Measurements from ENCODE around the gene NFASC.

Gene NFASC

GRCh38 chr1:205037539-205037938 lies 166.9 kb downstream of the NFASC start:
- H3K4me1 ChIP-seq (ENCODE audit: control insufficient read depth, insufficient read depth, low read length): no peaks in the 10 kb centered on the region
- H3K27ac ChIP-seq (ENCODE audit: low read depth, low read length): no peak overlapping the region
- H3K27me3 ChIP-seq (ENCODE audit: control insufficient read depth, insufficient read depth, low read length): peaks cover 5% of the 10 kb centered on the region
- H3K9ac ChIP-seq (ENCODE audit: low read length): no peak overlapping the region
- no peaks in the 10 kb centered on the region for H3K36me3 ChIP-seq (ENCODE audit: control insufficient read depth, insufficient read depth, low read length)
- H3K4me3 ChIP-seq (ENCODE audit: low read length): no peak overlapping the region

GRCh38 chr1:205038132-205038786 lies 167.6 kb downstream of the NFASC start:
- peaks cover 5% of the 10 kb centered on the region for H3K27me3 ChIP-seq (ENCODE audit: control insufficient read depth, insufficient read depth, low read length)
- H3K4me1 ChIP-seq (ENCODE audit: control insufficient read depth, insufficient read depth, low read length): no peaks in the 10 kb centered on the region
- H3K36me3 ChIP-seq (ENCODE audit: control insufficient read depth, insufficient read depth, low read length): no peaks in the 10 kb centered on the region
- H3K4me3 ChIP-seq (ENCODE audit: low read length): no peak overlapping the region
- no peak overlapping the region for H3K27ac ChIP-seq (ENCODE audit: low read depth, low read length)
- H3K9ac ChIP-seq (ENCODE audit: low read length): no peak overlapping the region

GRCh38 chr1:205041001-205041715 lies 170.5 kb downstream of the NFASC start:
- Histone ChIP-seq H3K4me1 (ENCODE audit: control insufficient read depth, insufficient read depth, low read length) (no peaks in the 10 kb centered on the region), H3K36me3 (ENCODE audit: control insufficient read depth, insufficient read depth, low read length) (no peaks in the 10 kb centered on the region), H3K9ac (ENCODE audit: low read length) (no peak overlapping the region), H3K27ac (ENCODE audit: low read depth, low read length) (no peak overlapping the region), H3K27me3 (ENCODE audit: control insufficient read depth, insufficient read depth, low read length) (peaks cover 18% of the 10 kb centered on the region), H3K4me3 (ENCODE audit: low read length) (no peak overlapping the region)

- Histone ChIP-seq H3K9ac (ENCODE audit: low read length) (no peak overlapping the region), H3K27me3 (ENCODE audit: control insufficient read depth, insufficient read depth, low read length) (peaks cover 24% of the 10 kb centered on the region), H3K4me3 (ENCODE audit: low read length) (no peak overlapping the region), H3K36me3 (ENCODE audit: control insufficient read depth, insufficient read depth, low read length) (no peaks in the 10 kb centered on the region), H3K27ac (ENCODE audit: low read depth, low read length) (no peak overlapping the region), H3K4me1 (ENCODE audit: control insufficient read depth, insufficient read depth, low read length) (no peaks in the 10 kb centered on the region)
Measured at GRCh38 chr1:205041998-205042910, 171.6 kb downstream of the NFASC start.

- no peak within 1 kb of the TSS for H3K9ac ChIP-seq (ENCODE audit: low read length)
- peaks cover 24% of the 10 kb centered on the region for H3K27me3 ChIP-seq (ENCODE audit: control insufficient read depth, insufficient read depth, low read length)
Measured at GRCh38 chr1:205042911-205043806, 172.5 kb downstream of the NFASC start, which contains the start of gene CNTN2. Gene CNTN2 (plus strand): TSS chr1:205043212. CDS start chr1:205053186, 9,974 bp downstream.

GRCh38 chr1:205043866-205044265 lies 173.2 kb downstream of the NFASC start:
- Histone ChIP-seq H3K4me3 (ENCODE audit: low read length) (no peak overlapping the region), H3K4me1 (ENCODE audit: control insufficient read depth, insufficient read depth, low read length) (no peaks in the 10 kb centered on the region), H3K36me3 (ENCODE audit: control insufficient read depth, insufficient read depth, low read length) (no peaks in the 10 kb centered on the region), H3K27ac (ENCODE audit: low read depth, low read length) (no peak overlapping the region), H3K27me3 (ENCODE audit: control insufficient read depth, insufficient read depth, low read length) (peaks cover 24% of the 10 kb centered on the region), H3K9ac (ENCODE audit: low read length) (no peak overlapping the region)

More at GRCh38 chr1:205042911-205043806, 172.5 kb downstream of the NFASC start, which contains the start of gene CNTN2:
- H3K36me3 ChIP-seq (ENCODE audit: control insufficient read depth, insufficient read depth, low read length): no peaks in the 10 kb centered on the region
- no peak within 1 kb of the TSS for H3K4me3 ChIP-seq (ENCODE audit: low read length)
- no peak within 1 kb of the TSS for H3K27ac ChIP-seq (ENCODE audit: low read depth, low read length)
- H3K4me1 ChIP-seq (ENCODE audit: control insufficient read depth, insufficient read depth, low read length): no peaks in the 10 kb centered on the region

- Histone ChIP-seq H3K9ac (ENCODE audit: low read length) (no peak overlapping the region), H3K36me3 (ENCODE audit: control insufficient read depth, insufficient read depth, low read length) (no peaks in the 10 kb centered on the region), H3K4me3 (ENCODE audit: low read length) (no peak overlapping the region), H3K4me1 (ENCODE audit: control insufficient read depth, insufficient read depth, low read length) (no peaks in the 10 kb centered on the region), H3K27me3 (ENCODE audit: control insufficient read depth, insufficient read depth, low read length) (peaks cover 24% of the 10 kb centered on the region), H3K27ac (ENCODE audit: low read depth, low read length) (no peak overlapping the region)
Measured at GRCh38 chr1:205044741-205045140, 174.1 kb downstream of the NFASC start.

- no peak overlapping the region for H3K27ac ChIP-seq (ENCODE audit: low read depth, low read length)
- H3K4me1 ChIP-seq (ENCODE audit: control insufficient read depth, insufficient read depth, low read length): no peaks in the 10 kb centered on the region
- H3K4me3 ChIP-seq (ENCODE audit: low read length): no peak overlapping the region
- peaks cover 24% of the 10 kb centered on the region for H3K27me3 ChIP-seq (ENCODE audit: control insufficient read depth, insufficient read depth, low read length)
- H3K36me3 ChIP-seq (ENCODE audit: control insufficient read depth, insufficient read depth, low read length): no peaks in the 10 kb centered on the region
- no peak overlapping the region for H3K9ac ChIP-seq (ENCODE audit: low read length)
Measured at GRCh38 chr1:205045146-205045545, 174.5 kb downstream of the NFASC start.

GRCh38 chr1:205046870-205047269 lies 176.2 kb downstream of the NFASC start:
- H3K27me3 ChIP-seq (ENCODE audit: control insufficient read depth, insufficient read depth, low read length): peaks cover 24% of the 10 kb centered on the region
- H3K27ac ChIP-seq (ENCODE audit: low read depth, low read length): no peak overlapping the region
- no peak overlapping the region for H3K4me3 ChIP-seq (ENCODE audit: low read length)
- H3K36me3 ChIP-seq (ENCODE audit: control insufficient read depth, insufficient read depth, low read length): no peaks in the 10 kb centered on the region
- H3K4me1 ChIP-seq (ENCODE audit: control insufficient read depth, insufficient read depth, low read length): no peaks in the 10 kb centered on the region
- H3K9ac ChIP-seq (ENCODE audit: low read length): no peak overlapping the region

- Histone ChIP-seq H3K27me3 (ENCODE audit: control insufficient read depth, insufficient read depth, low read length) (peaks cover 19% of the 10 kb centered on the region), H3K9ac (ENCODE audit: low read length) (no peak overlapping the region), H3K27ac (ENCODE audit: low read depth, low read length) (no peak overlapping the region), H3K4me3 (ENCODE audit: low read length) (no peak overlapping the region), H3K36me3 (ENCODE audit: control insufficient read depth, insufficient read depth, low read length) (no peaks in the 10 kb centered on the region), H3K4me1 (ENCODE audit: control insufficient read depth, insufficient read depth, low read length) (no peaks in the 10 kb centered on the region)
Measured at GRCh38 chr1:205047764-205048231, 177.1 kb downstream of the NFASC start.

- Histone ChIP-seq H3K4me3 (ENCODE audit: low read length) (no peak overlapping the region), H3K27me3 (ENCODE audit: control insufficient read depth, insufficient read depth, low read length) (peaks cover 19% of the 10 kb centered on the region), H3K4me1 (ENCODE audit: control insufficient read depth, insufficient read depth, low read length) (no peaks in the 10 kb centered on the region), H3K27ac (ENCODE audit: low read depth, low read length) (no peak overlapping the region), H3K36me3 (ENCODE audit: control insufficient read depth, insufficient read depth, low read length) (no peaks in the 10 kb centered on the region), H3K9ac (ENCODE audit: low read length) (no peak overlapping the region)
Measured at GRCh38 chr1:205048382-205048781, 177.7 kb downstream of the NFASC start.

Measured in rectal smooth muscle tissue (tissue), 1 donor.